ENCODE data around the gene ZNF780A.
"Not testable (repeated sequence)": the region's sequence is repeated elsewhere in the genome, so short reads cannot be mapped to it uniquely, and the experiment has no call there.

Gene ZNF780A

DNA sequence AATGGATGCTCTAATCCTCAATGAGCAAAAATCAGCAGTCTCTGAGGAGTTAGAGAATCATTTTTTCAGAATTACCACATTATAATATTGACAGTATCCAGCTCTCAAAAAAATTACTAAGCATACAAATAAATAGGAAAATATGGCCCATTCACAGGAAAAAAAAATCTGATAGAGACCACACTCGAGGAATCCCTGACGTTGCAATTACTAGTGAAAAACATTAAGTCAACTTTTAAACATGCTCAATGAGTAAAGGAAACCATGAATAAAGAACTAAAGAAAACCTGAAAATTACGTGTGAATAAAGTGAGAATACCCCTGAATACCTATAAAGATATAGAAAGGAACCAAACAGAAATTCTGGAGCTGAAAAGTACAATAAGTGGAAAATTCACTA lies 38.7 kb upstream of the ZNF780A start:
- H3K4me3 ChIP-seq, result no peak overlapping the region

DNA sequence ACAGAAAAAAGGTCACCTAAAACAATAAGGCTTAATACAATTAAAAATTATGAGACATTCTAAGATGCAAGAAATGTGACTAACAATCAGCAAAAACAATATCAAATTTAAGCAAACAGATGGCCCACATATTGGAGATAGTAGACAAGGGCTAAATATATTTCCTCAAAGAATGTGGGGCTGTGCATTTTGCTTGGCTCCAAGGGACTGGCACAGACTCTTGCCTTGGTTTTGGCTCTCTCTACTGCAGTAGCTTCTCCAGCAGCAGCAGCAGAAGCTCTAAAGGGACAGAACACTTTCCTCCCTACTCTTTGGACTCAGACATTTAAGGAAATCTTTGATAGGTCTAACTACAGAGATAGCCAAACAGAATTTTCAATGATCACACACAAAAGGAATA lies 38.2 kb upstream of the ZNF780A start:
- DNase-seq (ENCODE audit: low spot score), result no peak
- TF ChIP-seq, protein P1, sequence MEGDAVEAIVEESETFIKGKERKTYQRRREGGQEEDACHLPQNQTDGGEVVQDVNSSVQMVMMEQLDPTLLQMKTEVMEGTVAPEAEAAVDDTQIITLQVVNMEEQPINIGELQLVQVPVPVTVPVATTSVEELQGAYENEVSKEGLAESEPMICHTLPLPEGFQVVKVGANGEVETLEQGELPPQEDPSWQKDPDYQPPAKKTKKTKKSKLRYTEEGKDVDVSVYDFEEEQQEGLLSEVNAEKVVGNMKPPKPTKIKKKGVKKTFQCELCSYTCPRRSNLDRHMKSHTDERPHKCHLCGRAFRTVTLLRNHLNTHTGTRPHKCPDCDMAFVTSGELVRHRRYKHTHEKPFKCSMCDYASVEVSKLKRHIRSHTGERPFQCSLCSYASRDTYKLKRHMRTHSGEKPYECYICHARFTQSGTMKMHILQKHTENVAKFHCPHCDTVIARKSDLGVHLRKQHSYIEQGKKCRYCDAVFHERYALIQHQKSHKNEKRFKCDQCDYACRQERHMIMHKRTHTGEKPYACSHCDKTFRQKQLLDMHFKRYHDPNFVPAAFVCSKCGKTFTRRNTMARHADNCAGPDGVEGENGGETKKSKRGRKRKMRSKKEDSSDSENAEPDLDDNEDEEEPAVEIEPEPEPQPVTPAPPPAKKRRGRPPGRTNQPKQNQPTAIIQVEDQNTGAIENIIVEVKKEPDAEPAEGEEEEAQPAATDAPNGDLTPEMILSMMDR (IDR thresholded peaks at IDR 0.05), result no peak
- Histone ChIP-seq H3K4me3 (no peak overlapping the region), H3K27ac (no peak overlapping the region)

More for the DNA sequence above, 38.7 kb upstream of the ZNF780A start:
- H3K27ac ChIP-seq, result no peak overlapping the region
- TF ChIP-seq, protein P1 (IDR thresholded peaks at IDR 0.05), result no peak
- no peak for DNase-seq (ENCODE audit: low spot score)

DNA sequence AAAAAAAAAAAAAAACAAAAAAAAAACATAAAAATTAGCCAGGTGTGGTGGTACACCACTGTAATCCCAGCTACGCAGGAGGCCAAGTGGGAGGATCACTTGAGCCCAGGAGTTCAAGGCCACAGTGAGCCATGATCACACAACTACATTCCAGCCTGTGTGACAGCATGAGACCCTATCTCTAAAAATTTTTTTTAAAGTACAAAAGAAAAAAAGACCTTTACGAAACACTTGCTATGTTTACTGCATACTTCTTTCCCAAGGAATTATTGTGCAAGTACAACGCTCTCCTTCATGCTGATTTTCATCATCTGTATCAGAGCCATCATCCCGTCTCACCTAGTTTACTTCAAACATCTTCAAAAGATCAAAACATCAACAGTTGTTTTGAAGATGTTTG lies 28.6 kb upstream of the ZNF780A start:
- TF ChIP-seq, protein P1 (IDR thresholded peaks at IDR 0.05), result no peak
- DNase-seq (ENCODE audit: low spot score), result no peak
- no peak overlapping the region for H3K4me3 ChIP-seq
- no peak overlapping the region for H3K27ac ChIP-seq

DNA sequence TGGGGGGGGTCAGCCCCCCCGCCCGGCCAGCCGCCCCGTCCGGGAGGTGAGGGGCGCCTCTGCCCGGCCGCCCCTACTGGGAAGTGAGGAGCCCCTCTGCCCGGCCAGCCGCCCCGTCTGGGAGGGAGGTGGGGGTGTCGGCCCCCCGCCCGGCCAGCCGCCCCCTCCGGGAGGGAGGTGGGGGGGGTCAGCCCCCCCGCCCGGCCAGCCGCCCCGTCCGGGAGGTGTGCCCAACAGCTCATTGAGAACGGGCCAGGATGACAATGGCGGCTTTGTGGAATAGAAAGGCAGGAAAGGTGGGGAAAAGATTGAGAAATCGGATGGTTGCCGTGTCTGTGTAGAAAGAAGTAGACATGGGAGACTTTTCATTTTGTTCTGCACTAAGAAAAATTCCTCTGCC lies 27.9 kb upstream of the ZNF780A start:
- H3K4me3 ChIP-seq; DNase-seq (ENCODE audit: low spot score); H3K27ac ChIP-seq: not testable (repeated sequence)

DNA sequence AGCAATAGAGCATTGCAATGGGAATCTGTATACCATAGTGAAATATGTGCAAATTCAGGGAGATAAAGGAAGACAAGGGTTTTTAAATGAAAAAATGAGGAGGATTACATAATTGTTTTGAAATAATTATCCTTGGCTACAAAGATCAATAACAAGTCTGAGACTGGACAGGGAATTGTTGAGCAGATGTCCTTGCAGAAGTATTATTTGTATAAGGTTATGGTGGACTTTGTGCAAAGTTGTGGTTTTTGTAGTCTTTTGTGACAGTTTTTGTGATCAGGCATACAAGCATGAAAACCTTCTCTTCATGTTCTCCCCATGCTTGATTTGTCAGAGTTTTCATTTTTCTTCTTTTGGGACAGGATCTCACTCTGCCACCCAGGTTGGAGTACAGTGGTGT lies 25.3 kb upstream of the ZNF780A start:
- no peak overlapping the region for H3K27ac ChIP-seq
- TF ChIP-seq, protein P1 (IDR thresholded peaks at IDR 0.05), result no peak
- no peak overlapping the region for H3K4me3 ChIP-seq
- DNase-seq (ENCODE audit: low spot score), result no peak

DNA sequence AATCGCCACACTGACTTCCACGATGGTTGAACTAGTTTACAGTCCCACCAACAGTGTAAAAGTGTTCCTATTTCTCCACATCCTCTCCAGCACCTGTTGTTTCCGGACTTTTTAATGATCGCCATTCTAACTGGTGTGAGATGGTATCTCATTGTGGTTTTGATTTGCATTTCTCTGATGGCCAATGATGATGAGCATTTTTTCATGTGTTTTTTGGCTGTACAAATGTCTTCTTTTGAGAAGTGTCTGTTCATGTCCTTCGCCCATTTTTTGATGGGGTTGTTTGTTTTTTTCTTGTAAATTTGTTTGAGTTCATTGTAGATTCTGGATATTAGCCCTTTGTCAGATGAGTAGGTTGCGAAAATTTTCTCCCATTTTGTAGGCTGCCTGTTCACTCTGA lies 23.4 kb upstream of the ZNF780A start:
- H3K4me3 ChIP-seq; H3K27ac ChIP-seq; DNase-seq (ENCODE audit: low spot score): not testable (repeated sequence)

DNA sequence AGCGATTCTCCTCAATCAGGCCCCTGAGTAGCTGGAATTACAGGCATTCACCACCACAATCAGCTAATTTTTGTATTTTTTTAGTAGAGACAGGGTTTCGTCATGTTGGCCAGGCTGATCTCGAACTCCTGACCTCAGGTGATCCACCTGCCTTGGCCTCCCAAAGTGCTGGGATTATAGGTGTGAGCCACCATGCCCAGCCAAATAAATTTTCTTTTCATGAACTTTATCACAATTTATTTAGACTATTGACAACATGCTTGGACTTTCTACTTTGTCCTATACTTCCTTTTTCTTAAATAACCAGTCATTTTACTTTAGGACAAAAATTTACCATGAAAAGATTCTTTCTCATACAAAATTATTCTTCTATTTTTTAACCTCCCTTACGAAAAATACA lies 21.5 kb upstream of the ZNF780A start:
- not testable (repeated sequence) for DNase-seq (ENCODE audit: low spot score); H3K4me3 ChIP-seq

DNA sequence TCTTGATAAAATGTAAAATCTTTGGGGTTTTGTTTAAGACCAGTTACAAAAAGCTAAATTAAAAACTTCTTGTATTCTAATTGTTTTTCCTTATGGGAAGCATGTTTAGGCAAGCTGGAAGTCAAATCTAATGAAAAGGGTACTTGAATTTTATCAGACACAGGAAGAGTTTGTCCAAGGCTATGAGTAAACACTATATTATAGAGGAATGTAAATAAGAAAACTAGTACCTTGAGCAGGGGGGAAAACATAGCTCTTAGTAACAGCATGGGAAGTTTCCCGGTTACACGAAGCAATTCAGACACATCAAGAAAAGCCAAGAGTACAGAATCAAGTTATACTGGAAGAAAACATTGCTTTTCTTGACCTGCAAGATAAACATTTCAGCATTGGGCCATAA lies 19.8 kb upstream of the ZNF780A start:
- Histone ChIP-seq H3K4me3 (no peak overlapping the region), H3K27ac (no peak overlapping the region)
- TF ChIP-seq, protein P1 (IDR thresholded peaks at IDR 0.05), result no peak
- DNase-seq (ENCODE audit: low spot score), result no peak

More for the DNA sequence above, 21.5 kb upstream of the ZNF780A start:
- H3K27ac ChIP-seq, result not testable (repeated sequence)

DNA sequence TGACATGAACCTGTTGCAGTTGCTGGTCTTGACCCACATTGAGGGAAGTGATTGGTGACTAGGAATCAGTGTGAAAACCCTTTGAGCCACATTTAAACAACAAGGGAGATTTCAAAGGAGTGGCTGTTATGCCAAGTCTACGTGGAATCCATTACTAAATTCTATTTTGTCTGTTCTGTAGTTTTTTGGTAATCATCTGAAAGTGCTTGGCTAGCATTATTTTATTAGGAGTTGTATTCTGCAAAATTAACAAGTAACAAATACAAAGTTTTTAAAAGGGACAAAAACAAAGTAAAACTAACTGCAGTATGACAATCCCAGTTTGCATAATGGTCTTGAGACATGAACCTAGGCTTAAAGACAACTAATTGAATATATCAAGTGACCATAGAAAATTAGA lies 14.0 kb upstream of the ZNF780A start:
- DNase-seq (ENCODE audit: low spot score), result no peak
- Histone ChIP-seq H3K4me3 (no peak overlapping the region), H3K27ac (no peak overlapping the region)
- TF ChIP-seq, protein P1 (IDR thresholded peaks at IDR 0.05), result no peak
